Left lobe of liver (tissue), 2 donors: ENCODE measurements around the gene RBM26. TPM values are rescaled to one million over a fixed set of nuclear protein-coding genes. Genes with fewer than 3 reads are reported as not detected.
"Not testable (repeated sequence)": the region's sequence is repeated elsewhere in the genome, so short reads cannot be mapped to it uniquely, and the experiment has no call there.

Experiments
- ATAC-seq: fragments of 200-7000 bp; cut with Tn5 transposase; one replicate; pipeline ENCODE4 v1.9.1; 2020; ENCODE audit warnings: mild to moderate bottlenecking, moderate library complexity
- DNase-seq: peaks from one replicate; pipeline ENCODE4 v3.0.0-alpha.2; 2020; ENCODE audit warnings: low spot score
- total RNA-seq: library from RNA; stranded (reverse); gene quantifications from one replicate; pipeline ENCODE4 v1.2.1, GENCODE V29; 2021
- donor health status: DM: no; HTN: no; CAD: no; lungs with moderate emphysema.
- donor health status: DM: no; HTN: yes; CAD: no.

Gene RBM26
- total RNA-seq, 1 donor from 2014 or later: 10.7 TPM

DNA sequence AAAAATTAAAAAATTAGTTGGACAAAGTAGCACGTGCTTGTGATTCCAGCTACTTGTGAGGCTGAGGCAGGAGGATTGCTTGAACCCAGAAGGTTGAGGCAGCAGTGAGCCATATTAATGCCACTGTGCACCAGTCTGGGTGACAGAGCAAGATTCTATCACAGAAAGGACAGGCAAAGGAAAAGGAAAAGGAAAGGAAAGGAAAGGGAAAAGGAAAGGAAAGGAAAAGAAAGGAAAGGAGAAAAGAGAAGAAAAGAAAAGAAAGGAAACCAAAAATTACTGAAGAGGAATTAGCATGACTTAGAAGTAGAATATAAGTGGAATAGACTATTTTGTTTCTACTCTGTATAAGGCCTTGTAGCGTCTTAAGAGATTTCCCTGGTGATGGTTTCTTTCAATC is 122.3 kb downstream of the RBM26 start:
- DNase-seq (no peak), ATAC-seq (no peak)

DNA sequence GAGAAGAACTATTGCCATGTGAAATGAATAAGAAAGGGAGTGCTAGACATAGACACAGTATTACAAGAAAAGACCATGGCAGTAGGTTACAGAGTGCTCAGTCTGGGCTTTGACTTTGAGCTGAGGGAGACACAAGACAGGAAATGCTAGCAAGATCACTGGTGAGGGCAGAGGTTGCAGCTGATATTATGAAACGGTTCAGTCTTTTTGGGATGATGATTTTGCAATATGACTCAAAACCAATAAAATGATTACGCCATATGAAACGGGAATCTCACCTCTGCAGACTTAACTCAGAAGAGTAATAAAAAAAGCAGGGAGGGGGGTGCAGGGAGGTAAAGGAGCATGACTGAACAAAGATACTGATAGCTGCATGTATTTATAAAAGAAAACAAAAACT is 123.1 kb downstream of the RBM26 start:
- ATAC-seq: peak; percentile 97

DNA sequence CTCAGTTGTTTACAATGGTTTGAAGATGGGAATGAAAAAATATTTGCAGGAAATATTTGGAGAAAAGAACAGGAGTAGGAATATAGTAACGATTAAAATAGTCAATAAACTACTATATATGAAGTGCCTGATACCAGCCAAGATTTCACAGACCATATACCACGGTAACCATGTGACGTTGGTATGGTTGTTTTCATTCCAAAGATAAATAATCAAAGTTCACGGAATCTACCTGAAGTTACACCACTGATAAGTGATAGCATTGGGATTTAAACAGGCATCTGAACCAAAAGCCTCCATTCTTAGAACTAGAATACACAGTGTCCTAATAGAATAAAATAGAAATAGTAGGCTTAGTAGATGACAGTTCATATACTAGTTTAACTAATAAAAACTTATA is 123.5 kb downstream of the RBM26 start:
- DNase-seq (no peak), ATAC-seq (peak; percentile 68)

More for the DNA sequence above, 123.1 kb downstream of the RBM26 start:
- peak; percentile 59 for DNase-seq

DNA sequence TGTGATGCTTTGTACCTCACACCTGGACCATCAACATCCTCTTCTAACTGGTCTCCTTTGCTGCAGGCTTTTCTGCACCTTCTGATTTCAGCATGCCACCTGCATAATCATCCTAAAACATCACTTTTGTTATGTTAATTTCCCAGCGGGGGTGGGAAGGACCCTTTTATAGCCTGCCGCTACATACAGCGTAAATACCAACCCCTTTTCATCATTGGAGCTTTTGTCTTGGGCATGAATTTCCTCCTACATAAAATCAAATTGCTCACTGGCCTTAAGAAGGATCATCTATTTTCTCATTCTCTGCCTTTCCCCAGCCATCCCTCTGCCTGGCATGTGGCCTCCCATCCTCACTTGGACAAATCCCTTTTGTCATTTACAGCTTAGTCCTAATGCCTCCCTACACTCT is 124.7 kb downstream of the RBM26 start:
- DNase-seq: no peak
- ATAC-seq: no peak

DNA sequence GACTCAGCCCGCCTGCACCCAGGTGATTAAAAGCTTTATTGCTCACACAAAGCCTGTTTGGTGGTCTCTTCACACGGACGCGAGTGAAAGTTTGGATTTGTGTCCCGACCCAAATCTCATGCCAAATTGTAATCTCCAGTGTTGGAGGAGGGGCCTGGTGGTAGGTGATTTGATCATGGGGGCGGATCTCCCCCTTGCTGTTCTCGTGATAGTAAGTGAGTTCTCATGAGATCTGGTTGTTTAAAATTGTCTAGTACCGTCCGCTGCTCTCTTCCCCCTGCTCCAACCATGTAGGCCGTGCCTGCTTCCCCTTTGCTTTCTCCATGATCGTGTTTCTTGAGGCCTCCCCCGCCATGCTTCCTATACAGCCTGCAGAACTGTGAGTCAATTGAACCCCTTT is 126.3 kb downstream of the RBM26 start:
- DNase-seq, ATAC-seq: not testable (repeated sequence)

DNA sequence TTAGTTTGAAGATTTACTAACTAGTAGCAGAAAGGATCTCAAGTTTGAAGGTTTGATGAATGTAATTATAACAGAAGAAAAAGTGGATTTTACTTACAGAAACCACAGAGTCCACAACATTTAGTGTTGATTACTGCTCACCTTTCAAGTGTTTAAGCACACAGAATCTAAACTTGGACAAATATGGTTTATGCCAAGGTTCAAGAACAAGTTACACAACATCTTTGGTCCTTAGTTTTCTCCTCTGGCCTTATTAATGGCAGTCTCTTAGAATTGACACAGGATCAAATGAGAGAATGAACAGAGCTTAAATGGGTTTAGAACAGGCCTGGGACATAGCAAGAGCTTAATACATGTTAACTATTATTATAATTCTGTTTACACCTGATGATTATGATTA is 133.0 kb downstream of the RBM26 start:
- ATAC-seq (peak; percentile 45), DNase-seq (no peak)

DNA sequence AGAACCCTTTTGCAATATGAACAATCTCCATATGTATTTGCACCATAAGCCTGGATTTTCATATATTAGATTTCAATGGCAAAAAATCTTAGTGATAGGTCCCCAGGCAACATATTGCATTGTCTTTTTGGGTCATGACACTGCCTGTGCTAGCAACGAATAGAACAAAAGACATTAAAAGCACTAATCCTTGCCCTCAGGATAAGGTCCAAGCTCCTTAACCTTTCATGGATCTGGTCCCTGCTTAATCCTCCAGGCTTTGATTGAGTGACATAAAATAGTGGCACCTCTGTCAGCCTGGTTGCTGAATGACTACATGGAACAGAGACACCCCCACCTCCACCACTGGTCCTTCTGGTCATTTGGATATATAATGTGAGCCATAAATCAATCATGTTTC is 134.4 kb downstream of the RBM26 start:
- DNase-seq (no peak), ATAC-seq (no peak)

DNA sequence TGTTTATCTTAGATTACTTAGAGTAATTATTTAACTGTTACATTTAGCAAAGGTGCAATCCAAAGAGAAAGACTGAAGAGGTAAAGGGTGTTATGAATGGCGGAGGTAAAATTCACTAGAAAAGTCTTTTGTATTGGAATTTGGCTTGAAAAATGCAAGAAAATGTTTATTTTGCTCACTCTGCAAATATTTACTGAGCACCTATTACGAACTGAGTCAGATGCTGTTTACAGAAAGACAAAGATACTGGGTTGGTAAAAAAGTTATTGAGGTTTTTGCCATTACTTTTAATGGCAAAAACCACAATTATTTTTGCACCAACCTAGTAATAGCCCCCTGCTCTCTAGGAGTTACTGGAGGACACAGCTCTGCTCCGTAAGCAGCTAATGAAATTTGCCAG is 135.2 kb downstream of the RBM26 start:
- DNase-seq (no peak), ATAC-seq (peak; percentile 29)

Other genes with a start within 250 kb of the RBM26 start
- 27.8 TPM for gene NDFIP2, start 74.9 kb upstream of the RBM26 start, total RNA-seq